OCI-LY3 (cell line): ENCODE measurements around the gene FCN2.

Experiments
- H2AFZ ChIP-seq: fragments of 200-600, 300-600 bp; shearing (Covaris generic); 2 replicates; pipeline ENCODE4 v1.6.0; 2014; ENCODE audit warnings: antibody characterized with exemption, low read depth, low read length
- H3K27ac ChIP-seq: fragments of 200-600, 300-600 bp; sonication (generic); 2 replicates; pipeline ENCODE4 v1.5.1; 2014; ENCODE audit warnings: mild to moderate bottlenecking, low read length, moderate library complexity, mixed read lengths
- H3K27me3 ChIP-seq: fragments of 200-600, 300-600 bp; sonication (generic); 2 replicates; pipeline ENCODE4 v1.6.1; 2014; ENCODE audit warnings: low read depth, low read length, mixed read lengths
- H3K36me3 ChIP-seq: fragments of 200-600, 300-600 bp; sonication (generic); replicated peaks from 2 replicates; pipeline ENCODE3; 2014; ENCODE audit warnings: low read depth, low read length, mixed read lengths
- H3K4me1 ChIP-seq: fragments of 300-600, 200-600 bp; sonication (generic); 2 replicates; pipeline ENCODE4 v1.6.1; 2014; ENCODE audit warnings: low read length, mixed read lengths
- H3K4me2 ChIP-seq: fragments of 200-600, 300-600 bp; sonication (generic); 2 replicates; pipeline ENCODE4 v1.6.1; 2014; ENCODE audit warnings: low read length, mixed read lengths
- H3K4me3 ChIP-seq: fragments of 300-600, 200-600 bp; sonication (generic); 2 replicates; pipeline ENCODE4 v1.5.1; 2014; ENCODE audit warnings: antibody characterized with exemption, mild to moderate bottlenecking, low read length, moderate library complexity
- H3K79me2 ChIP-seq: fragments of 300-600, 200-600 bp; shearing (Covaris generic); 2 replicates; pipeline ENCODE4 v1.6.1; 2014; ENCODE audit warnings: mild to moderate bottlenecking, low read length, mixed read lengths
- H3K9ac ChIP-seq: fragments of 300-600, 200-600 bp; shearing (Covaris generic); 2 replicates; pipeline ENCODE4 v1.6.0; 2014; ENCODE audit warnings: mild to moderate bottlenecking, low read length, moderate library complexity
- H3K9me3 ChIP-seq: fragments of 200-600, 300-600 bp; shearing (Covaris generic); 2 replicates; pipeline ENCODE4 v1.6.1; 2014; ENCODE audit warnings: low read length, mixed read lengths; ENCODE audit not compliant: insufficient read depth
- H4K20me1 ChIP-seq: fragments of 200-600, 300-600 bp; sonication (generic); 2 replicates; pipeline ENCODE4 v1.6.1; 2016; ENCODE audit warnings: low read length, mixed read lengths; ENCODE audit not compliant: insufficient read depth
- EZH2phosphoT487 ChIP-seq: fragments of 200-600 bp; shearing (Covaris generic); IDR thresholded peaks from 2 replicates; pipeline ENCODE4 v1.6.1; 2018; ENCODE audit warnings: antibody characterized with exemption, mixed run types, low read depth
- TF ChIP-seq, protein P1 (sequence below): fragments of 200-600, 300-600 bp; sonication (generic); IDR thresholded peaks from 2 replicates; pipeline ENCODE4 v1.5.1; 2014; ENCODE audit warnings: antibody characterized with exemption, low read length, low read depth

FCN2 gene

GRCh38 chr9:134925011-134925511, 44.5 kb downstream of the FCN2 start:
- TF ChIP-seq EZH2phosphoT487 = no peak
- TF ChIP-seq, protein P1, sequence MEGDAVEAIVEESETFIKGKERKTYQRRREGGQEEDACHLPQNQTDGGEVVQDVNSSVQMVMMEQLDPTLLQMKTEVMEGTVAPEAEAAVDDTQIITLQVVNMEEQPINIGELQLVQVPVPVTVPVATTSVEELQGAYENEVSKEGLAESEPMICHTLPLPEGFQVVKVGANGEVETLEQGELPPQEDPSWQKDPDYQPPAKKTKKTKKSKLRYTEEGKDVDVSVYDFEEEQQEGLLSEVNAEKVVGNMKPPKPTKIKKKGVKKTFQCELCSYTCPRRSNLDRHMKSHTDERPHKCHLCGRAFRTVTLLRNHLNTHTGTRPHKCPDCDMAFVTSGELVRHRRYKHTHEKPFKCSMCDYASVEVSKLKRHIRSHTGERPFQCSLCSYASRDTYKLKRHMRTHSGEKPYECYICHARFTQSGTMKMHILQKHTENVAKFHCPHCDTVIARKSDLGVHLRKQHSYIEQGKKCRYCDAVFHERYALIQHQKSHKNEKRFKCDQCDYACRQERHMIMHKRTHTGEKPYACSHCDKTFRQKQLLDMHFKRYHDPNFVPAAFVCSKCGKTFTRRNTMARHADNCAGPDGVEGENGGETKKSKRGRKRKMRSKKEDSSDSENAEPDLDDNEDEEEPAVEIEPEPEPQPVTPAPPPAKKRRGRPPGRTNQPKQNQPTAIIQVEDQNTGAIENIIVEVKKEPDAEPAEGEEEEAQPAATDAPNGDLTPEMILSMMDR = no peak

GRCh38 chr9:134928436-134929192, 48.0 kb downstream of the FCN2 start:
- Histone ChIP-seq H4K20me1 (no peaks in the 10 kb centered on the region), H3K36me3 (peaks cover 5% of the 10 kb centered on the region), H3K4me2 (peak overlapping the region; percentile 82), H3K79me2 (peaks cover 25% of the 10 kb centered on the region), H3K9me3 (no peaks in the 10 kb centered on the region), H3K9ac (peak overlapping the region; percentile 82), H3K27ac (peak overlapping the region; percentile 98), H3K4me1 (peaks cover 76% of the 10 kb centered on the region), H3K27me3 (no peaks in the 10 kb centered on the region), H3K4me3 (peak overlapping the region; percentile 23; the same call in 1 of the 2 replicates), H2AFZ (no peak overlapping the region)
- TF ChIP-seq EZH2phosphoT487 = no peak
- TF ChIP-seq, protein P1 = peak; percentile 34; the same call in 1 of the 2 replicates

More at GRCh38 chr9:134925011-134925511, 44.5 kb downstream of the FCN2 start:
- Histone ChIP-seq H3K4me2 (peak overlapping the region; percentile 24), H3K9me3 (peaks cover 3% of the 10 kb centered on the region; the same call in 1 of the 2 replicates), H3K36me3 (no peaks in the 10 kb centered on the region), H3K9ac (no peak overlapping the region), H4K20me1 (no peaks in the 10 kb centered on the region), H3K79me2 (no peaks in the 10 kb centered on the region), H2AFZ (no peak overlapping the region; the same call in 1 of the 2 replicates), H3K4me1 (peaks cover 53% of the 10 kb centered on the region), H3K27me3 (no peaks in the 10 kb centered on the region), H3K4me3 (no peak overlapping the region), H3K27ac (peak overlapping the region; percentile 35; the same call in 1 of the 2 replicates)

- H3K27me3 ChIP-seq = no peaks in the 10 kb centered on the region
- H3K79me2 ChIP-seq = peaks cover 30% of the 10 kb centered on the region
- H4K20me1 ChIP-seq = no peaks in the 10 kb centered on the region
- no peaks in the 10 kb centered on the region for H3K9me3 ChIP-seq
- peak overlapping the region; percentile 60 for H3K4me3 ChIP-seq
- H3K27ac ChIP-seq = peak overlapping the region; percentile 98
- peak overlapping the region; percentile 82 for H3K4me2 ChIP-seq
- H3K4me1 ChIP-seq = peaks cover 81% of the 10 kb centered on the region
- peak overlapping the region; percentile 82 for H3K9ac ChIP-seq
- H2AFZ ChIP-seq = no peak overlapping the region
- no peak for TF ChIP-seq EZH2phosphoT487
- TF ChIP-seq, protein P1 = no peak; the same call in 1 of the 2 replicates
- H3K36me3 ChIP-seq = peaks cover 5% of the 10 kb centered on the region
Observed at GRCh38 chr9:134929193-134930158, 48.9 kb downstream of the FCN2 start.
